Measurements from ENCODE around the gene ST6GALNAC6.
"Not testable (repeated sequence)": the region's sequence is repeated elsewhere in the genome, so short reads cannot be mapped to it uniquely, and the experiment has no call there.

The ST6GALNAC6 gene

DNA sequence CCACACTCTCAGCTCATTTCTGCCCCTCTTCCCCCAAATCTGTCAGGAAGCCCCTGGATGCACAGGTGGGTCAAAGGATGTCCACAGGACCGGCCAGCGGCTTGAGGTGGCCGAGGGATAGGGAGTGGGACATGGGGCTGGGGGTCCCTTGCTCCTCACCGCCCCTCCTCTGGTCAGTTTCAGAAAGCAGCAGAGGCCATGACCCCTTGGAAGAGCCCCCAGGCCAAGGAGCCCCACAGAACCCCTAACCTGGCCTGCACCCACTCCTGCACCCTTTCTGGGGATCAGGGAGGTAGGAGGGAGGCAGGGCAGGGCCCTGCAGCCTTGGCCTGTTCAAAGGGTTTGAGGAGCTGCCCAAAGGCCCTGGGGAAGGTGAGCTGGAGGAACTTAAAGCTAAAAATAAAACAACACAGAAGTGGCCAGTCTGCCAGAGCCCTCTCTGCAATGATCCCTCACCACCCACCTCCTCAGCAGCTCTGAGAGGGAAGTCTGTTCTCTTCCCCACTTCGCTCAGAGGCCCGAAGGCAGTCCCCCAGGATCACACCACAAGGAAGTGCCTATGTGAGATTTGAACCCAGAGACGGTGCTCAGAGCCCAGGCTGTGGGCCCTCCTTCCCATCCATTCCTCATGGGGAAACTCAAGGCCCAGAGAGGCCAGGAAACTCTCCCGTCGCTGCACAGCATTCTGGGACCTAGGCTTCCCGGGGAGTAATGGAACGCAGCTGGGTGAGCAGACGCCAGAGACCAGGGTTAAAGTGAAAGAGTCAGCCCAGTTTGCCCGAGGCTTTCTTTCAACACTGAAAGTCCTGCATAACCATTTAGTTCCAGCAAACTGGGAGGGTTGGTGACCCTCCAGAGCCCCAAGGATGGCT is 45.9 kb downstream of the ST6GALNAC6 start:
- no peak for DNase-seq

DNA sequence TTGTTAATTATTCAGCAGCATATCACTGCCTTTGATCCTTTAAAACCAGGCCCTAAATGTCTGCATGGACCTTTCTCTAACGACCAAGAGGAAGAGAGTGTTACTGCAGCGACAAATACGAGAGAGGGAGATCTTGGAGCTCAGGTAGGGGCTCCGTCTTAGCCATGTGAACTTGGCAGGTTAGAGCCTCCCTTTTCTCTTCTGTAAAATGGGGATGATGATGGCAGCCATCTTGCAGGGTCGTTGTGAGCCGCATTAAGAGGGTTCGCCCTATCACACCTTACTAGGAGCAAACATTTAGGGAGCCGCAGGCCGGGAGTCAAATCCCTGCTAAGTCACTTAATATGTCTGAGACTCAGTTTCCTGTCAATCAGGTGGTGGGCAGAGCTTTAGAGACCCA is 46.6 kb downstream of the ST6GALNAC6 start:
- DNase-seq = no peak

DNA sequence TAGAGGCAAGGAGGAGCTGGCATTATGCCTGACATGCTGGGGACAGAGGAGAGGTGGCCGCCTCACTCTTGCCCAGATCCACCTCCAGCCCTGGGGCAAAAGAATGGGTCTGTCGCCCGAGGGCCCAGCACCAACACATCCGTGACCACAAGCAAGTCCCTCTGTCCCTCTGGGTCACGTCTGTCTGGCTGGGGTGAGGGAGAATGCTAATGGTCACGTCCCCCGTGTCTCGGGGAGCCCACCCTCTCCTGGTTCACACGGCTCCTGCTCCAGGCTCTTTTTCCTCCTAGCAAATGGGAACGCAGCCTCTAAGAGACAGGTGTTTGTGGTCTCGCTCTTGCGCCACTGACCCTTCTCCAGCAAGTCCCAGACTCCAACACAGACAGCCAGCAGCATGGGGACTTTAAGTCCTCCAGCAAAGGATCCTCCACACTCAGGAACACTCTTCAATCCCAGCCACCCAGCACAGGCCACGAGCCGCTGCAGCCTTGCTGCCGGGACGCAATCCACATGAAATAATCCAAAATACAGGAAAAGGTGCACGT is 49.0 kb downstream of the ST6GALNAC6 start:
- no peak for DNase-seq

DNA sequence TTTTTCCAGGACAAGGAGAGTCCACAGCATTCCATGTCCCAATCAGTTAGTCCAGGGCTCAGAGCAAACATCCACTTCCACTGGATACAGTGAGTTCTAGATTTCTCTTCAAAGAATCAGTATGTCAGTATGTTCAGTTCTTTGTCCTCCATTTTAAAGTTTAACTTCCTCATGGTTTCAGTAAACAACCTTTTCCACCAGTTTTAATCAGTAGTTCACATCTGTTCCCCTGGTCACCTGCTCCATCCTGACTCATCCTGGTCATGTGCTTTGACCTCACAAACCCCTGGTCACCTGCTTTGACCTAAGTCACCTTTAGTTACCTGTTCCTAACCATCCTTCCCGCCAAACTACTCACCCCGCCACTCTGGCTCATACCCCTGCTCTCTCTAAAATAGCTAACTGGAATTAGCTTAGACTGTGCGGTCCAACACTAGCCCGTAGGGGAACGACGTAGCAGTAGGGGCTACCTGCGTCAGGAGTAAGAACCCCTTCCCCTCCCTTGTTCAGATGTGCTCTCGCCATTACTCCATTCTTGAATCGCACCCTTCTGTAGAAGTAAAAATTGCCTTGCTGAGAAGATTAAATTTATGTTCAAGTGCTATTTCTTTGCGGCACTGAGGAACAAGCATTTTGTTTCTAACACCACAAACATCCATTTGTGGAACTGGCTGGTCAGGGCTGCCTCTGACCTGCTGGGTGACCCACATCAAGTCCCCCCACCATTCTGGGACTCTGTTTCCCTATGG is 50.5 kb downstream of the ST6GALNAC6 start:
- no peak for DNase-seq

DNA sequence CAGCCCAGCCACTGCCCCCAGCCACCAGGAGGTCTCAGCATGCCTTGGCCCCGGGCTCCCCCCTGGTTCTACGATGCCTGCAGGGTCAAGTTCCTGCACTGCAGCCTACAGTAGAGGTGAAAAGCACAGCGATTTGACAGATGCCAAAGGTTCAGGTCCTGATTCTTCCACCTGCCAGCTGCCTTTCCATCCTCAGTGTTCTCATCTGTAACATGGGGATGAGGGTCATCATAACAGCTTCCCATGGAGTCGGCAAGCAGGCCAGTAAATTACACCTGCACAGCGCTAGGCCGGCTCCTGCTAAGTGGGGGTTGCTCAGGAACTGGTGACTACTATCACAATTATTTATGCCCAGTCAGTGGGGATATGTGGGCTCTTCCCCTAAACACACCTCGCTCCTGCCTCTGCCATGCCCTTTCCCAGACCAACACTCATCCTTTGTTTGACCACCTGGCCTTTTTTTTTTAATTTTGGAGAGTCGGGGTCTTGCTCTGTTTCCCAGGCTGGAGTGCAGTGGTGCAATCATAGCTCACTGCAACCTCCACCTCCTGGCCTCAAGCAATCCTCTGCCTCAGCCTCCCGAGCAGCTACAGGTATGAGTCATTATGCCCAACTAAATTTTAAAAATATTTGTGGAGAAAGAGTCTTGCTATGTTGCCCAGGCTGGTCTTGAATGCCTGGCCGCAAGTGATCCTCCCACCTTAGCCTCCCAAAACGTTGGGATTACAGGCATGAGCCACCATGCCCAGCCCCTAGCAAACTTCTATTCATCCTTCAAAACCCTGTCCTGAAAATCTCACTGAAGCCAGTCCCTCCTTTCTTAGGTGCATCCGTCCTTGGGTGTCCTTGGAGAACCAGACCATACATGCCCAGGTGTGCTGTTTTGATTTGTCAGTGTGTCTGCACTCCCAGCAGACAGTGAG is 51.3 kb downstream of the ST6GALNAC6 start:
- DNase-seq = no peak

DNA sequence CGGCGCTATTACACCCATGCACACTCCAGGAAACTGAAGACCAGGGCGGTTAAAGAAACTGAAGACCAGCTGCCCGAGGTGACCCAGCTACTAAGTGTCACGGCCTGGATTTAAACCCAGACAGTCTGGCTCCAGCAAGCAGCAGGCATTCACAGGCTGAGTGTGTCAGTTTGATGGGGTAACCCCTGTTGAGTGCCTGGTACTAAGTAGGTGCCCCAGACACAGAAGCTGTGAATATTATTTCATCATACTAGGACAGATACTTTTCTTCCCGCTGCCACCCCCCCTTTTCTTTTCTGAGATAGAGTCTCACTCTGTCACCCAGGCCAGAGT is 52.3 kb downstream of the ST6GALNAC6 start:
- DNase-seq = no peak

DNA sequence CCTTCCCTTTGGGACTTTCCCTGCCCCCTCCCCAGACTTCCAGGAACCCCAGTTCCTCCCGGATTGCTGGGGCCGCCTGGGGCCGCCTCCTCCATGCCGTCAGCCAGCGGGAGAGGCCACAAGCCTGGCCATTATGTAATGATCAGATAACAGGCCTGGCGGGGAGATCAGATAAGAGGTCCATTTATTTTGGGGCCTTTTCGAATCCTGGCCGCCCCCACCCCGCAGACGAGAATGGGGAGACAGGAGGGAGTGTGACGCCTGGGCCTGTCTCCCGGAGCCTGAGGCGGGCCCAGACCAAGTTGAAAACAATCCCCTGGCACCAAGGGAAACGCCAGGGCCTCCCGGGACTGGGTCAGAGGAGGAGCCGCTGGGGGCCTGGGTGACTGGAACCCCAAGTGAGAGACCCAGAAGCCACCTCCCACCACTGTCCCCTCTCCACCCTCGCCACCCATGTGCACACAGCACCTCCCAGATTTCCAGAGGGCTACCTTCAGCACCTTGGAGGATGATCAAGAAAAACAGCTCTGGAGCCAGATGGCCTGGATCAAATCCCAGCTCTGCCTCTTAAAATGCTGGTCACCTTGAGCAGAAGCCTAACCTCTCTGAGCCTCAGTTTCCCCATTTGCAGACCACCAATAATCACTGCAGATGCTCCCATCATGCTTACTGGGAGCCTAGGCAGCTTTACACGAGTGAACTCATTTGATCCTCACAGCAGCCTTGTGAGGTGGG is 52.8 kb downstream of the ST6GALNAC6 start:
- no peak for DNase-seq

DNA sequence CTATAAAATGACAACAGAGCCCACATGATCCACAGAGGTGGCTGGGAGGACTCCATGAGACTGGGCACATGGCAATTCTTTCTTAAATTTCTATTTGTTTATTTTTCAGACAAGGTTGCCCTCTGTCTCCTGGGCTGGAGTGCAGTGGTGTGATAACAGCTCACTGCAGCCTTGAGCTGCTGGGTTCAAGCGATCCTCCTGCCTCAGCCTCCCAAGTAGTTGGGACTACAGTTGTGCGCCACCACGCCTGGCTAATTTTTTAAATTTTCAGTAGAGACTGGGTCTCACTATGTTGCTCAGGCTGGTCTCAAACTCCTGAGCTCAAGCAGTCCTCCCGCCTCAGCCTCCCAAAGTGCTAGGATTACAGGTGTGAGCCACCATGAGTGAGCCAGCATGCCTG is 53.8 kb downstream of the ST6GALNAC6 start:
- DNase-seq = not testable (repeated sequence)

DNA sequence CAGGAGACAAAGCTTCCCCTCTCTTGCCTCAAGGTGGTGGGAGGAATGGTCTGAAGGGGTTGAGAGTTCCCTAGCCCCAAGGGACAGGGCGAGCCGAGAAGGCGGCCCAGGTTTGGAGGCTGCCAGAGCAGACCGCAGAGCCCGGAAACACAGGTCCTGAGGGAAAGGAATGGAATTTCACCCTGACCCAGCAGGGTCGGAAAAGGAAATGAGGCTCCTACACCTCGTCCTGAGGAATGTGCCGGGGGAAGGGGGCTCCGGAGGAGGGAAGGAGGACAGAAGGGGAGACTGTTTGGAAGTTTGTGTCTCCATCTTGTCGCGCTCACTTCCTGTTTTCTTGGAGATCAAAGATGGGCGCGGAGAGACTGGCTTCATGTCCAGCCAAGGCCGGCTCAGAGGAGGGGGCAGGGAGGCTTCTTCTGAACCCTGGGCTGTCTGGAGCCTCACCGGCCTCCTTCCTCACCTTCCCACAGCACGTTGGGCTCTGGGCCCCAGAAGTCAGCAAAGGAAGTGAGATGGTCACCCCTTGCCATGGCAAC is 54.5 kb downstream of the ST6GALNAC6 start:
- DNase-seq = no peak

DNA sequence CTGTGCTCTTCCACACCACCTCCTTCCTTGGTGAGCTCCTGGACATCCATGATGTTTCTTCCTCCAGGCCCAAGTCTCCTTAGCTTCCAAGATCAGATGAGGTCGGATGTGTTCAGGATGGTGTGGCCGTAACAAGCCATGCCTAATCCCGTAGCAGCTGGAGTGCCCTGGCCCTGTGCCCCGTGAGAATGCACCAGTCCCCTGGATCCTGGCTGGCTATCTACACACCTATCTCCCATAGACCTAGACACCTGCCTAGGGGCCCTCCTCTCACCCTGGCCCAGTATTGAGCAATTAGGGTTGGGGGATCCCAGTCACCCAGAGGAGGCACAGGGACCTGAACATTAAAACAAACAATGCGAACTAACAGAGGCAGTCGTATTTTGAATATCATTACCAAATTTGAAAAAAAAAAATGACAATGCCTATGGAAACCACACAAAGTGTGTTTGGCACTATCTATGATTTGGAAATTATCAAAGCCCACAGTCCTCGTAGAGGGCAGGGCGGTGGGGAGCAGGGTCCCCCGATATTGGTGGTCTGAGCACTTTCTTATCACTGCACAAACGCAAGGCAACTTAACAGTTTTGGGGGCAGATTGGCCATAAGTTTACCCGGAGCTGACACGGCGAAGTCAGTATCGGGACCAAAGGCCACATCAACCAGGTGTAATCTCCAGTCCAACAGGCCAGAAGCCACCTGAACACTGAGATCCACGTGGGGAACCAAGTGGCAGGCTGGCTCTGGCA is 58.1 kb downstream of the ST6GALNAC6 start:
- DNase-seq = no peak

DNA sequence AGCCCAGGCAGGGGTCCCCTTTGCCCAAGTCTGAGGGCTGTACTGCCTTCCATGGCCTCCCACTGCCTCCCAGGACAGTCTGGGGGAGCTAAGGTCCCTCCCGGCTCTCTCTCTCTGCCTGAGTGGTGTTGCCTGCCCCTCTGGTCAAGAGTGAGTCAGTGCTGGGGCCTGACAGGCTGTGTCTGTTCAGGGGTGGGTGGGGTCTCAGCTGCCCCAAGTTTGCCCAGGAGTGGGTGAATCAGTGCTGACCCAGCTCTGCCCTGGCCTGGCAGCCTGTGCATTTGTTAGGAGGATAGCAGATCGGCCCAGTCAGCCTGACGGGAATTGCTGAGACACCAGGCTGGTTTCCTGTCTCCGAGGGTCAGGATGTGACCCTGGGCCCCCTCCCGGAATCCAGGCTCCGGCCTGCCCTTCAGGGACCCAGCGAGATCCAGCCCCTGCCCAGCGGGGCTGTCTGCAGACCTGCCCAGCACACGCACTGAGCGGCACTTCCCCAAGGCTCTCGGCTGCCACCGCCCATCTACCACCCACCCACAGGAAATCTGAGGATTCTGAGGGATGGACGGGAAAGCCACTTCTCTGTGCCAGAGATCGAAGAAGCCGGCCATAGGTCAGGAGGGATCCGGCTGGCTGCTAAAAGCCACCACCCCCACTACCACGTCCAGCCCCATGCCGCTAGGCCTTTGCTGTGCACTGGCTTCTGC is 60.9 kb downstream of the ST6GALNAC6 start:
- DNase-seq = no peak

DNA sequence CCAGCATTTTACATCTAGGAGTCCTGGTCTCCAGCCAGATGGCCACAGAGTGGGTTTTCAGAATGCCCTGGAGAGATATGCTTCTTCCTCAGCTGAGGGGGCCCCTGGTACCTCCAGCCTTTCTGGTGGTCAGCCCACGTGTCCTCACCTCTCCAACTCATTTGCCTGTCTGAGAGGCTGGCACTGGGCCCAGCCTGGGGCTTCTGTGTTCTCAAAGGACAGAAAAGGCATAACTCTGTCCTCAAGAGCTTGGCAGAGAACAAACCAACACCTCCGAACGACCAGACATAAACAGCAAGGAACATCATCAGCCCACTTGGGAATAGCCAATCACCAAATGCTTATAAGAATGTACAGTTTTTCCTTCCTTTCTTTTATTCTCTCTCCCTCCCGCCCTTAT is 62.1 kb downstream of the ST6GALNAC6 start:
- DNase-seq = peak; percentile 3

DNA sequence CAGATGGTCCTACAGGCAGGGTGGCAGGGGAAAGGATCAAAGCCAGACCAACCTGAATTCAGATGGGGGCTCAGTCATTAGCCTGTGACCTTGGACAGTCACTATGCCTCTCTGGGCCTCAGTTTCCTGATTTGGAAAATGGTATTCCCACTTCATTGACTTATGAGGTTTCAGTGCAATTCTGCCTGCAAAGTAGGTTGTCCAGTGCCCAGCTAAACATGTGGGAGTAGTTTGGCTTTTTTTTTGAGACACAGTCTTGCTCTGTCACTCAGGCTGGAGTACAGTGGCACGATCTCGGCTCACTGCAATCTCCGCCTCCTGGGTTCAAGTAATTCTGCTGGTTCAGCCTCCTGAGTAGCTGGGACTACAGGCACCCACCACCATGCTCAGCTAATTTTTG is 62.8 kb downstream of the ST6GALNAC6 start:
- not testable (repeated sequence) for DNase-seq

DNA sequence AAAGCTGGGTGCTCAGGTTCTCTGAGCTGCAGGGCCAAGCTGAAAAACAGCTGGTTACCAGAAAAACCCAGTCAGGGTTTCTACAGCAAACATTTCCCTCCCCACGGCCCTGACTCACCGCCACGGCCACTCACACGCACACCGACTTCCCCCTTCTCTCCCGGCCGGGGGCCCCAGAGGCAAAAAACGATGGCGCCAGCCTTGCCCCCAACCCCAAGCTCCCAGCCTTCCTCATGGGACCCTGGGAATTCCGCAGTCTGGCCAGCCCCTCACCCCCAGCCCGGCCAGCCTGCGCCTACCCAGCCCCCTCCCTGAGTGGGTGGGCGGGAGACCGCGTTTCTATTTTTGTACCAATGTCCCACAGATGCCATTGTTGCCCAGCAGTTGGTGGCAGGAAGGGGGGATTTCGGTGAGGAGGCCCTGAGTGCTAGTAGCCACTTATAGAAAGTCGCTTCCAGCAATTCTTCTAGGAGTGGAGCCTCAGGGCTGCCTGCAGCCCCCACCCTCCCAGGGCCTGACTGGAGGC is 63.3 kb downstream of the ST6GALNAC6 start:
- DNase-seq = no peak

Data from NCI-H345 (cell line).